Medulla oblongata (tissue), 1 donor: ENCODE measurements around the gene RAB43.

Source experiments
- DNase-seq: peaks from one replicate; pipeline ENCODE4 v3.0.0-alpha.2; 2015; ENCODE audit errors: extremely low spot score

The RAB43 gene

DNA sequence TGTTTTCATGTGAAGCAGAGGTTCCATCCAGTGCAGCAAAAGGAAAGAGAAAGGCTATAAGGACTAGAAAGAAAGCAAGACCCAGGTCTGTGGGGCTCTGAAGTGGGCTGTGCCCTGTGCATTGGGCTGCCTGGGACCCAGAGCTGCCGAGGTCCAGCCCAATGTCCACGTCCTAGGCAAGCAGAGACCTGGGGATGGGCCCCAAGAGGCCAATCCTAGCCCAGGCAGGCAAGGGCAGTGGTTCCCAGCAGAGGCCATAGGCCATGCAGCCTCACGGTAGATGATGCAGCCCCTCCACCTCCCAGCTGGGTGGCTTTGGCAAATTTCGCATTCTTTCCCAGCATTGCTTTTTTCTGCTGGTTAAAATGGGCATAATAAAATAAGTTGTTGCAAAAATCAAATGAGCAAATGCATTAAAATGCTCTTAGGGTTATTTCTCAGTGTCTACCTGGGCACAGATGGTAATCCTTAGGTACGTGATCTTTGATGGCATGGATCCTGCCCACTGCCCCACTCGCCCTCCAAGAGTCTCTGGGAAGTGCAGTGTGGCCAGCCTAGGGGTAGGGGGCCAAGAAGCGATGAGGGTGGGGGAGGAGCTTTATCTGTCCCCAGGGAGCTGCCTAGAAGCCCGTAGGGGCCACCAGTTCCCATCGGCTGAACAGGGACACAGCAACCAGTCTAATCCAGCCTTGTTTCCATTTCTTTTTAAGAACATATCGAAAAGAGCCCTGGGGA is 83.3 kb downstream of the RAB43 start:
- DNase-seq, result no peak
